HepG2 (cell line): Measurements from ENCODE around the gene MNAT1. TPM values are rescaled to one million over a fixed set of nuclear protein-coding genes. Genes with fewer than 3 reads are reported as not detected.
A peak's percentile ranks its signal among the peaks of the same experiment; 100 is the strongest.

Experiments used
- CREB1 ChIP-seq, 2 experiments: fragments of 450-650 bp in 1 of 2; IDR thresholded peaks; 2 replicates each; pipeline ENCODE4 v1.6.1; 2016 to 2017; ENCODE audit warnings: control low read depth in 1 of 2, mild to moderate bottlenecking in 1 of 2, missing compliant biosample characterization in 1 of 2, missing genetic modification characterization in 1 of 2
- HOXA9 ChIP-seq: sonication (generic); formaldehyde crosslinking; IDR thresholded peaks from 2 replicates; pipeline ENCODE4 v1.8.1; 2022; ENCODE audit warnings: missing genetic modification reagents, mild to moderate bottlenecking, moderate library complexity, borderline replicate concordance
- IRF9 ChIP-seq: sonication (generic); formaldehyde crosslinking; IDR thresholded peaks from 2 replicates; pipeline ENCODE4 v1.8.0; 2022; ENCODE audit warnings: missing genetic modification reagents, mild to moderate bottlenecking, borderline replicate concordance
- JDP2 ChIP-seq: sonication (generic); formaldehyde crosslinking; IDR thresholded peaks from 2 replicates; pipeline ENCODE4 v1.8.1; 2022; ENCODE audit warnings: missing genetic modification reagents, borderline replicate concordance
- MTA3 ChIP-seq: sonication (generic); formaldehyde crosslinking; IDR thresholded peaks from 2 replicates; pipeline ENCODE4 v1.4.0; 2020; ENCODE audit warnings: missing genetic modification reagents
- POGZ ChIP-seq: sonication (generic); formaldehyde crosslinking; IDR thresholded peaks from 2 replicates; pipeline ENCODE4 v1.4.0; 2020; ENCODE audit warnings: mild to moderate bottlenecking, missing genetic modification reagents
- RARA ChIP-seq: IDR thresholded peaks from 2 replicates; pipeline ENCODE4 v1.6.1; 2016; ENCODE audit warnings: missing genetic modification reagents, missing compliant biosample characterization
- SALL1 ChIP-seq: sonication (generic); formaldehyde crosslinking; IDR thresholded peaks from 2 replicates; pipeline ENCODE4 v1.8.0; 2022; ENCODE audit warnings: mild to moderate bottlenecking, missing genetic modification reagents
- SIX4 ChIP-seq: sonication (generic); formaldehyde crosslinking; IDR thresholded peaks from 2 replicates; pipeline ENCODE4 v1.4.0; 2020; ENCODE audit warnings: missing genetic modification reagents
- TP53 ChIP-seq: sonication (generic); formaldehyde crosslinking; conservative IDR thresholded peaks from 2 replicates; pipeline ENCODE4 v1.4.0; 2020; ENCODE audit warnings: missing genetic modification reagents
- ZBTB34 ChIP-seq: sonication (generic); formaldehyde crosslinking; IDR thresholded peaks from 2 replicates; pipeline ENCODE4 v1.8.0; 2022; ENCODE audit warnings: mild to moderate bottlenecking, missing genetic modification reagents
- ZBTB8A ChIP-seq: sonication (generic); formaldehyde crosslinking; IDR thresholded peaks from 2 replicates; pipeline ENCODE4 v1.4.0; 2020; ENCODE audit warnings: mild to moderate bottlenecking, low read depth, missing genetic modification reagents, borderline replicate concordance
- ZNF20 ChIP-seq: sonication (generic); formaldehyde crosslinking; IDR thresholded peaks from 2 replicates; pipeline ENCODE4 v1.4.0; 2020; ENCODE audit warnings: mild to moderate bottlenecking, moderate library complexity, missing genetic modification reagents
- ZNF230 ChIP-seq: sonication (generic); formaldehyde crosslinking; IDR thresholded peaks from 2 replicates; pipeline ENCODE4 v1.4.0; 2020; ENCODE audit warnings: mild to moderate bottlenecking, missing genetic modification reagents
- ZNF317 ChIP-seq: sonication (generic); formaldehyde crosslinking; IDR thresholded peaks from 2 replicates; pipeline ENCODE4 v1.5.0; 2020; ENCODE audit warnings: mild to moderate bottlenecking, missing genetic modification reagents
- ZNF512B ChIP-seq: sonication (generic); formaldehyde crosslinking; IDR thresholded peaks from 2 replicates; pipeline ENCODE4 v1.5.1; 2020; ENCODE audit warnings: missing genetic modification reagents, mild to moderate bottlenecking, borderline replicate concordance
- ZNF644 ChIP-seq: IDR thresholded peaks from 2 replicates; pipeline ENCODE4 v1.6.1; 2016; ENCODE audit warnings: low read depth
- polyA plus RNA-seq, 8 experiments: library from polyadenylated mRNA; depleted of rRNA in 3 of 8; stranded (reverse) in 7 of 8; unstranded in 1 of 8; fragments of >200 nt; fragmentation: Illumina TruSeq in 4 of 8; extraction: Trizol in 4 of 8; gene quantifications; 2 replicates each; pipeline versions ENCODE4 v1.2.1 to v1.2.3, GENCODE V29; 2011 to 2016; ENCODE audit warnings: low read depth in 4 of 8, missing spikeins in 1 of 8, mixed read lengths in 1 of 8; ENCODE audit not compliant: insufficient read depth in 1 of 8
- total RNA-seq, 5 experiments: library from RNA; depleted of rRNA; stranded (reverse); fragments of >200 nt; fragmentation: Illumina TruSeq; extraction: Trizol; gene quantifications; 2 replicates each; pipeline ENCODE4 v1.2.3, GENCODE V29; 2016; ENCODE audit warnings: low read depth in 1 of 5
- TF ChIP-seq, protein P1 (sequence below): sonication (generic); formaldehyde crosslinking; IDR thresholded peaks from 2 replicates; pipeline ENCODE4 v1.8.1; 2023; ENCODE audit warnings: mild to moderate bottlenecking, missing genetic modification reagents
- TF ChIP-seq, protein P2 (sequence below): sonication (generic); formaldehyde crosslinking; IDR thresholded peaks from 2 replicates; pipeline ENCODE4 v1.8.0; 2022; ENCODE audit warnings: low read depth, missing genetic modification reagents
- TF ChIP-seq, protein P3 (sequence below): sonication (generic); formaldehyde crosslinking; IDR thresholded peaks from 2 replicates; pipeline ENCODE4 v1.9.0; 2021; ENCODE audit warnings: missing genetic modification reagents, borderline replicate concordance

Gene MNAT1
- total and polyA plus RNA-seq, 2 of the 13 experiments (the other 11 are each of a cell fraction or from before 2014, with no cell fraction given), result 49.2 to 94.8 TPM

DNA sequence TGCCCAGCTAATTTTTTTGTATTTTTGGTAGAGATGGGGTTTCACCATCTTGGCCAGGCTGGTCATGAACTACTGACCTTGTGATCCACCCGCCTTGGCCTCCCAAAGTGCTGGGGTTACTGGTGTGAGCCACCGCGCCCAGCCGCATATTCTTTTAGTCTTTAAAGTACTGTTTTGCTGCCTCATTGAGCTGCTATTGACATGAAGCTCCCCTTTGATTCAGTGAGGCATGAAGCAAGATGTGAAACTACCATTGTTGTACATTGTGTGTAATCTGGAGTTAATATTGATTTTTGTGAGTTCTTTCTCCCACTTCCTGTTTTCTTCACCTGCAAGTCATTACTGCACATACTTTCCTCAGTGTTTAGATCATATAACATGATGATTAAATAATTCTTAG is 80.8 kb downstream of the MNAT1 start (continued):
- TF ChIP-seq ZNF20 (CRISPR knock-in tag) (no peak), ZNF317 (CRISPR knock-in tag) (0 out of 2 replicates have a peak, but pooled peaks have one; percentile 21), SALL1 (peak; percentile 89), ZNF230 (CRISPR knock-in tag) (no peak), MTA3 (CRISPR knock-in tag) (no peak), SIX4 (CRISPR knock-in tag) (no peak), TP53 (CRISPR knock-in tag) (no peak), RARA (CRISPR knock-in tag) (peak; percentile 93), ZNF512B (CRISPR knock-in tag) (no peak), IRF9 (CRISPR knock-in tag) (no peak), ZBTB8A (CRISPR knock-in tag) (no peak), CREB1 (IDR thresholded peaks at IDR 0.05) (no peak), CREB1 (CRISPR knock-in tag; IDR thresholded peaks at IDR 0.05) (peak; percentile 63), POGZ (CRISPR knock-in tag) (peak; percentile 97), ZNF644 (CRISPR knock-in tag) (peak; percentile 88), JDP2 (CRISPR knock-in tag) (no peak), ZBTB34 (CRISPR knock-in tag) (no peak), HOXA9 (CRISPR knock-in tag) (no peak)
- TF ChIP-seq, protein P1, sequence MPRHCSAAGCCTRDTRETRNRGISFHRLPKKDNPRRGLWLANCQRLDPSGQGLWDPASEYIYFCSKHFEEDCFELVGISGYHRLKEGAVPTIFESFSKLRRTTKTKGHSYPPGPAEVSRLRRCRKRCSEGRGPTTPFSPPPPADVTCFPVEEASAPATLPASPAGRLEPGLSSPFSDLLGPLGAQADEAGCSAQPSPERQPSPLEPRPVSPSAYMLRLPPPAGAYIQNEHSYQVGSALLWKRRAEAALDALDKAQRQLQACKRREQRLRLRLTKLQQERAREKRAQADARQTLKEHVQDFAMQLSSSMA (CRISPR knock-in tag), result no peak
- TF ChIP-seq, protein P2, sequence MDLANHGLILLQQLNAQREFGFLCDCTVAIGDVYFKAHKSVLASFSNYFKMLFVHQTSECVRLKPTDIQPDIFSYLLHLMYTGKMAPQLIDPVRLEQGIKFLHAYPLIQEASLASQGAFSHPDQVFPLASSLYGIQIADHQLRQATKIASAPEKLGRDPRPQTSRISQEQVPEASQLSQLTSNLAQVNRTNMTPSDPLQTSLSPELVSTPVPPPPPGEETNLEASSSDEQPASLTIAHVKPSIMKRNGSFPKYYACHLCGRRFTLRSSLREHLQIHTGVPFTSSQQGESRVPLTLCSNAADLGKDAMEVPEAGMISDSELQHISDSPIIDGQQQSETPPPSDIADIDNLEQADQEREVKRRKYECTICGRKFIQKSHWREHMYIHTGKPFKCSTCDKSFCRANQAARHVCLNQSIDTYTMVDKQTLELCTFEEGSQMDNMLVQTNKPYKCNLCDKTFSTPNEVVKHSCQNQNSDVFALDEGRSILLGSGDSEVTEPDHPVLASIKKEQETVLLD (CRISPR knock-in tag), result no peak
- TF ChIP-seq, protein P3, sequence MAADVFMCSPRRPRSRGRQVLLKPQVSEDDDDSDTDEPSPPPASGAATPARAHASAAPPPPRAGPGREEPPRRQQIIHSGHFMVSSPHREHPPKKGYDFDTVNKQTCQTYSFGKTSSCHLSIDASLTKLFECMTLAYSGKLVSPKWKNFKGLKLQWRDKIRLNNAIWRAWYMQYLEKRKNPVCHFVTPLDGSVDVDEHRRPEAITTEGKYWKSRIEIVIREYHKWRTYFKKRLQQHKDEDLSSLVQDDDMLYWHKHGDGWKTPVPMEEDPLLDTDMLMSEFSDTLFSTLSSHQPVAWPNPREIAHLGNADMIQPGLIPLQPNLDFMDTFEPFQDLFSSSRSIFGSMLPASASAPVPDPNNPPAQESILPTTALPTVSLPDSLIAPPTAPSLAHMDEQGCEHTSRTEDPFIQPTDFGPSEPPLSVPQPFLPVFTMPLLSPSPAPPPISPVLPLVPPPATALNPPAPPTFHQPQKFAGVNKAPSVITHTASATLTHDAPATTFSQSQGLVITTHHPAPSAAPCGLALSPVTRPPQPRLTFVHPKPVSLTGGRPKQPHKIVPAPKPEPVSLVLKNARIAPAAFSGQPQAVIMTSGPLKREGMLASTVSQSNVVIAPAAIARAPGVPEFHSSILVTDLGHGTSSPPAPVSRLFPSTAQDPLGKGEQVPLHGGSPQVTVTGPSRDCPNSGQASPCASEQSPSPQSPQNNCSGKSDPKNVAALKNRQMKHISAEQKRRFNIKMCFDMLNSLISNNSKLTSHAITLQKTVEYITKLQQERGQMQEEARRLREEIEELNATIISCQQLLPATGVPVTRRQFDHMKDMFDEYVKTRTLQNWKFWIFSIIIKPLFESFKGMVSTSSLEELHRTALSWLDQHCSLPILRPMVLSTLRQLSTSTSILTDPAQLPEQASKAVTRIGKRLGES (CRISPR knock-in tag), result no peak
